ENCODE results near the gene RGPD3.
"Not testable (repeated sequence)": the region's sequence is repeated elsewhere in the genome, so short reads cannot be mapped to it uniquely, and the experiment has no call there.

Gene RGPD3

GRCh38 chr2:106486551-106487385, 18.6 kb upstream of the RGPD3 start, which contains the start of gene CD8B2:
Gene CD8B2 (plus strand): TSS chr2:106487364. CDS start chr2:106487427, 63 bp downstream.
- DNase-seq (ENCODE audit: low read depth in 2 of 2), result not testable (repeated sequence)

- not testable (repeated sequence) for DNase-seq (ENCODE audit: low read depth in 2 of 2)
Measured at GRCh38 chr2:106479563-106479962, 11.3 kb upstream of the RGPD3 start.

GRCh38 chr2:106477647-106478046, 9.4 kb upstream of the RGPD3 start:
- not testable (repeated sequence) for DNase-seq (ENCODE audit: low read depth in 2 of 2)

GRCh38 chr2:106470658-106471057, 2.4 kb upstream of the RGPD3 start:
- peak; percentile 10 to 19 for DNase-seq (ENCODE audit: low read depth in 2 of 2)

GRCh38 chr2:106467516-106467915, 697 bp downstream of the RGPD3 start:
- not testable (repeated sequence) for DNase-seq (ENCODE audit: low read depth in 2 of 2)

GRCh38 chr2:106461882-106462281, 6.3 kb downstream of the RGPD3 start:
- DNase-seq (ENCODE audit: low read depth in 2 of 2), result peak in 1 of 2 donors; percentile 6

GRCh38 chr2:106390680-106391079, 77.5 kb downstream of the RGPD3 start:
- DNase-seq (ENCODE audit: low read depth in 2 of 2), result not testable (repeated sequence)

- DNase-seq (ENCODE audit: low read depth in 2 of 2), result not testable (repeated sequence)
Measured at GRCh38 chr2:106388814-106389410, 79.3 kb downstream of the RGPD3 start.

- not testable (repeated sequence) for DNase-seq (ENCODE audit: low read depth in 2 of 2)
Measured at GRCh38 chr2:106384548-106384947, 83.7 kb downstream of the RGPD3 start.

- DNase-seq (ENCODE audit: low read depth in 2 of 2), result not testable (repeated sequence)
Measured at GRCh38 chr2:106381867-106382266, 86.3 kb downstream of the RGPD3 start.

- DNase-seq (ENCODE audit: low read depth in 2 of 2), result not testable (repeated sequence)
Measured at GRCh38 chr2:106379567-106379966, 88.6 kb downstream of the RGPD3 start.

GRCh38 chr2:106369182-106369581, 99.0 kb downstream of the RGPD3 start:
- not testable (repeated sequence) for DNase-seq (ENCODE audit: low read depth in 2 of 2)

- DNase-seq (ENCODE audit: low read depth in 2 of 2), result no peak
Measured at GRCh38 chr2:106366204-106366885, 101.9 kb downstream of the RGPD3 start.

GRCh38 chr2:106363791-106364190, 104.4 kb downstream of the RGPD3 start:
- DNase-seq (ENCODE audit: low read depth in 2 of 2), result no peak

- DNase-seq (ENCODE audit: low read depth in 2 of 2), result no peak
Measured at GRCh38 chr2:106362789-106363188, 105.4 kb downstream of the RGPD3 start.

GRCh38 chr2:106359512-106359911, 108.7 kb downstream of the RGPD3 start:
- no peak for DNase-seq (ENCODE audit: low read depth in 2 of 2)

GRCh38 chr2:106358521-106358920, 109.7 kb downstream of the RGPD3 start:
- no peak for DNase-seq (ENCODE audit: low read depth in 2 of 2)

GRCh38 chr2:106358081-106358480, 110.1 kb downstream of the RGPD3 start:
- DNase-seq (ENCODE audit: low read depth in 2 of 2), result no peak

- DNase-seq (ENCODE audit: low read depth in 2 of 2), result no peak
Measured at GRCh38 chr2:106356291-106356690, 111.9 kb downstream of the RGPD3 start.

GRCh38 chr2:106353676-106354075, 114.5 kb downstream of the RGPD3 start:
- no peak for DNase-seq (ENCODE audit: low read depth in 2 of 2)

GRCh38 chr2:106350980-106351379, 117.2 kb downstream of the RGPD3 start:
- no peak for DNase-seq (ENCODE audit: low read depth in 2 of 2)

GRCh38 chr2:106344302-106344701, 123.9 kb downstream of the RGPD3 start:
- no peak for DNase-seq (ENCODE audit: low read depth in 2 of 2)

All from stimulated activated CD8-positive, alpha-beta memory T cell treated with anti-CD3 and anti-CD28 coated beads, Interleukin-15, amount 100 ng/mL, for 48 hours (primary cell).